SK-N-SH (cell line): Measurements from ENCODE around the gene PANK3. TPM values are rescaled to one million over a fixed set of nuclear protein-coding genes. Genes with fewer than 3 reads are reported as not detected.

Source experiments
- CTCF ChIA-PET: fragments of 300-600, 350-600 bp; formaldehyde crosslinking; extraction: SDS; loops from one replicate; lab custom pipeline; 2021; lab: Yijun Ruan, JAX
- POLR2A ChIA-PET: fragments of 350-600 bp; sonication (Branson Sonifier 250); formaldehyde crosslinking; extraction: SDS; loops from one replicate; lab custom pipeline; 2020; ENCODE audit warnings: antibody characterized with exemption, inconsistent platforms; lab: Yijun Ruan, JAX
- DNase-seq: peaks from one replicate; pipeline ENCODE4 v3.0.0; 2012
- H2AFZ ChIP-seq: fragments of 200-600 bp; sonication (generic); 2 replicates; pipeline ENCODE4 v1.8.1; 2016; ENCODE audit warnings: antibody characterized with exemption, mild to moderate bottlenecking, low read depth
- H3F3A ChIP-seq: fragments of 200-600 bp; sonication (generic); replicated peaks from 2 replicates; pipeline ENCODE3; 2016; ENCODE audit warnings: antibody characterized with exemption, mild to moderate bottlenecking; ENCODE audit not compliant: insufficient read depth
- H3K27ac ChIP-seq, 2 experiments: fragments of 200-500 bp in 1 of 2; fragments of 200-600 bp in 1 of 2; sonication (Bioruptor generic) in 1 of 2; sonication (generic), shearing (Covaris generic) in 1 of 2; 2 replicates each; pipeline versions ENCODE4 v1.5.1 to v1.6.1; 2014 to 2016; ENCODE audit warnings: low read depth in 2 of 2, inconsistent platforms in 1 of 2, low read length in 1 of 2, mild to moderate bottlenecking in 1 of 2, mixed read lengths in 1 of 2
- H3K27me3 ChIP-seq: fragments of 200-600 bp; sonication (generic), shearing (Covaris generic); 2 replicates; pipeline ENCODE4 v1.6.1; 2016; ENCODE audit warnings: mixed run types; ENCODE audit not compliant: insufficient read depth
- H3K36me3 ChIP-seq, 2 experiments: fragments of 200-500 bp in 1 of 2; fragments of 200-600 bp in 1 of 2; sonication (Bioruptor generic) in 1 of 2; sonication (generic) in 1 of 2; replicated peaks in 1 of 2; 2 replicates each; pipeline versions ENCODE3 to v1.5.1; 2014 to 2016; ENCODE audit warnings: low read length in 1 of 2, mild to moderate bottlenecking in 1 of 2; ENCODE audit not compliant: insufficient read depth in 2 of 2, control insufficient read depth in 1 of 2
- H3K4me1 ChIP-seq, 2 experiments: fragments of 200-500 bp in 1 of 2; fragments of 200-600 bp in 1 of 2; sonication (Bioruptor generic) in 1 of 2; sonication (generic), shearing (Covaris generic) in 1 of 2; 2 replicates each; pipeline versions ENCODE4 v1.5.1 to v1.6.1; 2014 to 2016; ENCODE audit warnings: low read depth in 1 of 2, low read length in 1 of 2, mixed run types in 1 of 2; ENCODE audit not compliant: insufficient read depth in 2 of 2, control insufficient read depth in 1 of 2
- H3K4me2 ChIP-seq: fragments of 200-600 bp; sonication (generic), shearing (Covaris generic); 2 replicates; pipeline ENCODE4 v1.6.1; 2017; ENCODE audit warnings: mixed run types
- H3K4me3 ChIP-seq, 2 experiments: fragments of 200-500 bp in 1 of 2; fragments of 200-600 bp in 1 of 2; sonication (Bioruptor generic) in 1 of 2; sonication (generic), shearing (Covaris generic) in 1 of 2; 2 replicates each; pipeline versions ENCODE4 v1.5.1 to v1.8.1; 2014 to 2016; ENCODE audit warnings: low read depth in 2 of 2, inconsistent platforms in 1 of 2, low read length in 1 of 2, mild to moderate bottlenecking in 1 of 2, mixed read lengths in 1 of 2, moderate library complexity in 1 of 2
- H3K79me2 ChIP-seq: fragments of 200-600 bp; sonication (generic); 2 replicates; pipeline ENCODE4 v1.8.1; 2017; ENCODE audit warnings: mild to moderate bottlenecking; ENCODE audit not compliant: insufficient read depth
- H3K9ac ChIP-seq: fragments of 200-600 bp; sonication (generic); 2 replicates; pipeline ENCODE4 v1.6.1; 2017; ENCODE audit warnings: mixed run types
- H3K9me2 ChIP-seq: fragments of 200-600 bp; sonication (generic); 2 replicates; pipeline ENCODE4 v1.6.1; 2017; ENCODE audit warnings: mixed run types
- H3K9me3 ChIP-seq: fragments of 200-600 bp; sonication (generic); 2 replicates; pipeline ENCODE4 v1.6.1; 2017; ENCODE audit warnings: mixed run types, mild to moderate bottlenecking, moderate library complexity
- H4K20me1 ChIP-seq: fragments of 200-600 bp; sonication (generic); 2 replicates; pipeline ENCODE4 v1.6.1; 2017; ENCODE audit warnings: mild to moderate bottlenecking, mixed run types; ENCODE audit not compliant: insufficient read depth
- CHD2 ChIP-seq: fragments of 150-350 bp; IDR thresholded peaks from 2 replicates; pipeline ENCODE4 v1.6.1; 2018; ENCODE audit warnings: low read length; ENCODE audit not compliant: partially characterized antibody
- ELF1 ChIP-seq: IDR thresholded peaks from 2 replicates; pipeline ENCODE4 v1.4.0; 2012
- FOSL2 ChIP-seq: IDR thresholded peaks from 2 replicates; pipeline ENCODE4 v1.4.0; 2012; ENCODE audit warnings: low read depth, mild to moderate bottlenecking, moderate library complexity, borderline replicate concordance
- FOXM1 ChIP-seq: IDR thresholded peaks from 2 replicates; pipeline ENCODE4 v1.4.0; 2012; ENCODE audit warnings: low read depth, mild to moderate bottlenecking
- GATA2 ChIP-seq: sonication (generic); formaldehyde crosslinking; IDR thresholded peaks from 2 replicates; pipeline ENCODE4 v1.5.0; 2020; ENCODE audit warnings: mild to moderate bottlenecking, missing genetic modification reagents
- IRF3 ChIP-seq: fragments of 150-350 bp; IDR thresholded peaks from 2 replicates; pipeline ENCODE4 v1.6.1; 2016; ENCODE audit warnings: mild to moderate bottlenecking, low read depth, low read length
- JUND ChIP-seq: IDR thresholded peaks from 2 replicates; pipeline ENCODE4 v1.4.0; 2012
- MEF2A ChIP-seq: IDR thresholded peaks from 2 replicates; pipeline ENCODE4 v1.4.0; 2012; ENCODE audit warnings: low read depth, borderline replicate concordance
- NRF1 ChIP-seq: IDR thresholded peaks from 2 replicates; pipeline ENCODE4 v1.6.1; 2012; ENCODE audit warnings: low read depth, mild to moderate bottlenecking, low read length
- POLR2AphosphoS5 ChIP-seq: IDR thresholded peaks from 2 replicates; pipeline ENCODE4 v1.6.1; 2012; ENCODE audit warnings: low read depth, low read length
- RAD21 ChIP-seq: IDR thresholded peaks from 2 replicates; pipeline ENCODE4 v1.6.1; 2012; ENCODE audit warnings: mild to moderate bottlenecking, low read length
- RCOR1 ChIP-seq: fragments of 150-350 bp; IDR thresholded peaks from 2 replicates; pipeline ENCODE4 v1.6.1; 2017; ENCODE audit warnings: antibody characterized with exemption, low read length
- SIN3A ChIP-seq: IDR thresholded peaks from 2 replicates; pipeline ENCODE4 v1.6.1; 2012; ENCODE audit warnings: low read depth, mild to moderate bottlenecking, low read length, moderate library complexity, borderline replicate concordance
- SMC3 ChIP-seq: IDR thresholded peaks from 2 replicates; pipeline ENCODE4 v1.6.1; 2012; ENCODE audit warnings: low read depth, low read length, improper control_type of control experiment
- TCF12 ChIP-seq: IDR thresholded peaks from 2 replicates; pipeline ENCODE4 v1.4.0; 2012
- WGBS: methylation state at CpG from one replicate; pipeline ENCODE4 v1.1.6; 2017; ENCODE audit warnings: low lambda C conversion rate; 5-methylcytosine and 5-hydroxymethylcytosine counted together
- polyA plus RNA-seq, 3 experiments: library from polyadenylated mRNA; depleted of rRNA; stranded (reverse); fragments of >200 nt; gene quantifications; 2 replicates each; pipeline ENCODE4 v1.2.3, GENCODE V29; 2012
- TF ChIP-seq, protein P1 (sequence below): IDR thresholded peaks from 2 replicates; pipeline ENCODE4 v1.4.0; 2012; ENCODE audit warnings: low read depth, borderline replicate concordance
- TF ChIP-seq, protein P2 (sequence below): IDR thresholded peaks from 2 replicates; pipeline ENCODE4 v1.4.0; 2012; ENCODE audit warnings: low read depth
- TF ChIP-seq, protein P3 (sequence below): IDR thresholded peaks from 2 replicates; pipeline ENCODE4; 2012

Gene PANK3
- polyA plus RNA-seq, 1 of the 3 experiments (the other 2 are of a cell fraction), result 6.1 TPM

DNA sequence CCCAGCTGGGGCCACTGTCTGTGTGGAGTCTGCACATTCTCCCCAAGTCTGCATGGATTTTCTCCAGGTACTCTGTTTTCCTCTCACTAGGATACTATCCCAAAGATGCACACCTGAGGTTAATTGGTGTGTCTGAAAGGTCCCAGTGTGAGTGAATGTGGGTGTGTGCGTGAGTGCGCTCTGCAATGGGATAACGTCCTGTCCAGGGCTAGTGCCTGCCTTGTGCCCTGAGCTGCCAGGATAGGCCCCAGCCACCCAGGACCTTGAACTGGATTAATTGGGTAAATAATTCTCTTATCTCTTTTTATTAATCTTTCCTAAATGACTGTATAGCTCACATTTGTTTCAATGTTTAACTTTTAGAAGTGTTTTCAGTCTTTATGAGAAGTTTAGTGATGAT is 11.5 kb upstream of the PANK3 start (continued):
- TF ChIP-seq, protein P1, sequence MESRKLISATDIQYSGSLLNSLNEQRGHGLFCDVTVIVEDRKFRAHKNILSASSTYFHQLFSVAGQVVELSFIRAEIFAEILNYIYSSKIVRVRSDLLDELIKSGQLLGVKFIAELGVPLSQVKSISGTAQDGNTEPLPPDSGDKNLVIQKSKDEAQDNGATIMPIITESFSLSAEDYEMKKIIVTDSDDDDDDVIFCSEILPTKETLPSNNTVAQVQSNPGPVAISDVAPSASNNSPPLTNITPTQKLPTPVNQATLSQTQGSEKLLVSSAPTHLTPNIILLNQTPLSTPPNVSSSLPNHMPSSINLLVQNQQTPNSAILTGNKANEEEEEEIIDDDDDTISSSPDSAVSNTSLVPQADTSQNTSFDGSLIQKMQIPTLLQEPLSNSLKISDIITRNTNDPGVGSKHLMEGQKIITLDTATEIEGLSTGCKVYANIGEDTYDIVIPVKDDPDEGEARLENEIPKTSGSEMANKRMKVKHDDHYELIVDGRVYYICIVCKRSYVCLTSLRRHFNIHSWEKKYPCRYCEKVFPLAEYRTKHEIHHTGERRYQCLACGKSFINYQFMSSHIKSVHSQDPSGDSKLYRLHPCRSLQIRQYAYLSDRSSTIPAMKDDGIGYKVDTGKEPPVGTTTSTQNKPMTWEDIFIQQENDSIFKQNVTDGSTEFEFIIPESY, result no peak
- TF ChIP-seq SMC3, result no peak
- no peak for TF ChIP-seq ELF1

- ChIA-PET POLR2A (interaction anchor here (0.9 to 1.0 kb wide), 2 partner anchors 8 to 9 kb away, joined by 3 to 4 read pairs; partner anchors contain the start of gene PANK3), CTCF (interaction anchor here (0.9 kb wide), 1 partner anchor 10 kb away, joined by 3 read pairs; no protein-coding TSS in a partner anchor)
- peaks cover 0 to 23% of the 10 kb centered on the region in 2 experiments; a peak in 2 of 4 replicates for H3K4me1 ChIP-seq
- no peak overlapping the region for H3K27ac ChIP-seq
- no peaks in the 10 kb centered on the region for H3K79me2 ChIP-seq
- no peak for DNase-seq
- no peak overlapping the region for H3K9ac ChIP-seq
- no peak overlapping the region for H3K4me2 ChIP-seq
- TF ChIP-seq SIN3A (no peak), MEF2A (no peak), CHD2 (no peak), FOXM1 (no peak), RAD21 (no peak), TCF12 (no peak), SMC3 (no peak), NRF1 (no peak), FOSL2 (no peak), IRF3 (no peak), GATA2 (no peak), JUND (no peak), RCOR1 (no peak), POLR2AphosphoS5 (no peak)
- TF ChIP-seq, protein P2, sequence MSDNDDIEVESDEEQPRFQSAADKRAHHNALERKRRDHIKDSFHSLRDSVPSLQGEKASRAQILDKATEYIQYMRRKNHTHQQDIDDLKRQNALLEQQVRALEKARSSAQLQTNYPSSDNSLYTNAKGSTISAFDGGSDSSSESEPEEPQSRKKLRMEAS, result no peak
- TF ChIP-seq, protein P1, result no peak
- TF ChIP-seq, protein P3, sequence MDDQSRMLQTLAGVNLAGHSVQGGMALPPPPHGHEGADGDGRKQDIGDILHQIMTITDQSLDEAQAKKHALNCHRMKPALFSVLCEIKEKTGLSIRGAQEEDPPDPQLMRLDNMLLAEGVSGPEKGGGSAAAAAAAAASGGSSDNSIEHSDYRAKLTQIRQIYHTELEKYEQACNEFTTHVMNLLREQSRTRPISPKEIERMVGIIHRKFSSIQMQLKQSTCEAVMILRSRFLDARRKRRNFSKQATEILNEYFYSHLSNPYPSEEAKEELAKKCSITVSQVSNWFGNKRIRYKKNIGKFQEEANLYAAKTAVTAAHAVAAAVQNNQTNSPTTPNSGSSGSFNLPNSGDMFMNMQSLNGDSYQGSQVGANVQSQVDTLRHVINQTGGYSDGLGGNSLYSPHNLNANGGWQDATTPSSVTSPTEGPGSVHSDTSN, result no peak
- H4K20me1 ChIP-seq, result no peaks in the 10 kb centered on the region
- no peaks in the 10 kb centered on the region for H3K36me3 ChIP-seq
- 89% methylated on average over 5 of the region's 5 CpGs for WGBS
- no peaks in the 10 kb centered on the region for H3K9me2 ChIP-seq
- H3K27me3 ChIP-seq, result no peaks in the 10 kb centered on the region
- no peaks in the 10 kb centered on the region for H3F3A ChIP-seq
- no peak overlapping the region for H3K4me3 ChIP-seq
- no peaks in the 10 kb centered on the region for H3K9me3 ChIP-seq
- no peak overlapping the region for H2AFZ ChIP-seq
Observed at GRCh38 chr5:168587987-168588386, 8.8 kb upstream of the PANK3 start.
